ENCODE results near the gene MRPL21. TPM values are rescaled to one million over a fixed set of nuclear protein-coding genes. Genes with fewer than 3 reads are reported as not detected.

The MRPL21 gene
- total RNA-seq, 5 donors from 2014 or later (not counting 1 experiment from before 2014, with no cell fraction given), result 34.0 to 36.9 (median 35.3) TPM

- peak overlapping the region; percentile 36 to 39 for H3K4me3 ChIP-seq (ENCODE audit: control insufficient read depth in 1 of 2, extremely low read depth in 1 of 2, low read length in 1 of 2)
- 3% methylated on average over 57 of the region's 62 CpGs for WGBS (ENCODE audit: insufficient coverage)
- H3K9me3 Mint-ChIP-seq, result no peaks in the 10 kb centered on the region
- H3K36me3 ChIP-seq (ENCODE audit: control insufficient read depth in 2 of 2, extremely low read depth in 1 of 2, insufficient read depth in 1 of 2, low read length in 1 of 2), result no peaks in the 10 kb centered on the region
- peaks cover 19 to 23% of the 10 kb centered on the region in 2 donors for H3K27me3 Mint-ChIP-seq
- ChIA-PET POLR2A (no interaction called here), CTCF (no interaction called here)
- H3K27ac ChIP-seq (ENCODE audit: low read length), result no peak overlapping the region
- H3K27ac Mint-ChIP-seq, result no peak overlapping the region
- ATAC-seq (replicated peaks in 1 of 4) (peak; percentile 61 to 85 (median 72)), DNase-seq (peak in 5 of 35 experiments; percentile 11 to 55 (median 34))
- peak overlapping the region; percentile 54 to 73 (median 64) for H3K4me3 Mint-ChIP-seq
- no peaks in the 10 kb centered on the region for H3K9me3 ChIP-seq
- H3K36me3 Mint-ChIP-seq, result no peaks in the 10 kb centered on the region
- H3K4me1 Mint-ChIP-seq, result peaks cover 0 to 13% (median 2%) of the 10 kb centered on the region in 3 donors
- peaks cover 0 to 50% of the 10 kb centered on the region in 2 experiments for H3K27me3 ChIP-seq (replicated peaks in 1 of 2; ENCODE audit: control insufficient read depth in 2 of 2, extremely low read depth in 1 of 2, insufficient read depth in 2 of 2, low read length in 1 of 2)
- peaks cover 0 to 13% of the 10 kb centered on the region in 2 experiments for H3K4me1 ChIP-seq (ENCODE audit: control insufficient read depth in 1 of 2, extremely low read depth in 1 of 2, insufficient read depth in 2 of 2, low read length in 2 of 2)
Observed at GRCh38 chr11:68855205-68855981, 48.2 kb downstream of the MRPL21 start.

- Mint-ChIP-seq H3K27ac (no peak overlapping the region), H3K4me1 (peaks cover 0 to 13% (median 2%) of the 10 kb centered on the region in 3 donors), H3K9me3 (no peaks in the 10 kb centered on the region), H3K4me3 (peak overlapping the region in 2 of 3 donors; percentile 32 to 73), H3K36me3 (no peaks in the 10 kb centered on the region), H3K27me3 (peaks cover 19 to 23% of the 10 kb centered on the region in 2 donors)
- H3K27me3 ChIP-seq (replicated peaks in 1 of 2; ENCODE audit: control insufficient read depth in 2 of 2, extremely low read depth in 1 of 2, insufficient read depth in 2 of 2, low read length in 1 of 2), result peaks cover 0 to 51% of the 10 kb centered on the region in 2 experiments
- no peak for ATAC-seq (replicated peaks in 1 of 4)
- no peak overlapping the region for H3K27ac ChIP-seq (ENCODE audit: low read length)
- CTCF ChIA-PET, result no interaction called here
- H3K9me3 ChIP-seq, result no peaks in the 10 kb centered on the region
- peak overlapping the region in 1 of 2 donors; percentile 39 for H3K4me3 ChIP-seq (ENCODE audit: control insufficient read depth in 1 of 2, extremely low read depth in 1 of 2, low read length in 1 of 2)
- no peak for DNase-seq
- peaks cover 0 to 13% of the 10 kb centered on the region in 2 experiments for H3K4me1 ChIP-seq (ENCODE audit: control insufficient read depth in 1 of 2, extremely low read depth in 1 of 2, insufficient read depth in 2 of 2, low read length in 2 of 2)
- WGBS (ENCODE audit: insufficient coverage), result 32% methylated on average over 16 of the region's 42 CpGs
- H3K36me3 ChIP-seq (ENCODE audit: control insufficient read depth in 2 of 2, extremely low read depth in 1 of 2, insufficient read depth in 1 of 2, low read length in 1 of 2), result no peaks in the 10 kb centered on the region
- POLR2A ChIA-PET, result no interaction called here
Observed at GRCh38 chr11:68854273-68854958, 49.2 kb downstream of the MRPL21 start.

DNA sequence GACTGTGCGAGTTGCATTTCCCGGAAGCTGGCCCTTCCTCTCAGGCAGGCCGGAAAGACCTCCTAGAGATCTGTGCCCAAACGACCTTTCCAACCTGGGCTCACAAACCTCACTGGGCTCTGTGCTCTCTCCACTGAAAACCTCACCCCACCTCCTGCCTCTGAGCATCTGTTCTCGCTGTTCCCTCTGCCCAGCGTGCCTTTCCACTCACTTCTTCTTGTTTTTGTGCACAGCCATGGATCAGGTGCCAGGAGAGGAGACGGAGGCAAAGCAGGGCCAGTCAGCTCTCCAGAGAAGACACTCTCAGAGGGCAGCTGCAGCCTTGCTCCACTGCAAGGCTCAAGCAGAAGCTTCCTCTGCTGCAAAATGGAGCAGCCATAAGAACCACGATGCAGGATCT, 51.0 kb downstream of the MRPL21 start:
- Mint-ChIP-seq H3K4me1 (peaks cover 0 to 13% (median 2%) of the 10 kb centered on the region in 3 donors), H3K27ac (no peak overlapping the region), H3K27me3 (peaks cover 19 to 26% of the 10 kb centered on the region in 2 donors), H3K9me3 (no peaks in the 10 kb centered on the region), H3K4me3 (no peak overlapping the region), H3K36me3 (no peaks in the 10 kb centered on the region)
- POLR2A ChIA-PET, result no interaction called here
- Histone ChIP-seq H3K27ac (ENCODE audit: low read length) (no peak overlapping the region), H3K27me3 (replicated peaks in 1 of 2; ENCODE audit: control insufficient read depth in 2 of 2, extremely low read depth in 1 of 2, insufficient read depth in 2 of 2, low read length in 1 of 2) (peaks cover 0 to 51% of the 10 kb centered on the region in 2 experiments), H3K36me3 (ENCODE audit: control insufficient read depth in 2 of 2, extremely low read depth in 1 of 2, insufficient read depth in 1 of 2, low read length in 1 of 2) (no peaks in the 10 kb centered on the region), H3K4me3 (ENCODE audit: control insufficient read depth in 1 of 2, extremely low read depth in 1 of 2, low read length in 1 of 2) (no peak overlapping the region), H3K4me1 (ENCODE audit: control insufficient read depth in 1 of 2, extremely low read depth in 1 of 2, insufficient read depth in 2 of 2, low read length in 2 of 2) (peaks cover 0 to 13% of the 10 kb centered on the region in 2 experiments), H3K9me3 (no peaks in the 10 kb centered on the region)
- DNase-seq (no peak), ATAC-seq (replicated peaks in 1 of 4) (no peak)
- 68% methylated on average over 7 of the region's 8 CpGs for WGBS (ENCODE audit: insufficient coverage)
- CTCF ChIA-PET, result no interaction called here

DNA sequence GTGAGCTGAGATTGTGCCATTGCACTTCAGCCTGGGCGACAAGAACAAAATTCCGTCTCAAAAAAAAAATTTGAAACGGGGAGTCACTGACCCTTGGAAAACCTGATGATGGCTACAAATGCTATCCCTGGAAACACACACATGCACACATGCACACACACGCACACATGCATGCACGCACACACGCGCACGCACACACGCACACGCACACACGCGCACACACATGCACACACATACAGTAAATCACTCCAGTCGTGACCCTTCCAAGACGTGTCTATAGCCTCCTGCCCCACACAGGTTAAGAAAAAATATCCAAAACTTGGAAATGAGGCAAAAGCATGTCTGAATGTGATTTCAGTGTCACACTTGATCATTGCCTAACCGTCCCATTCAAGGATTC, 55.2 kb downstream of the MRPL21 start:
- H3K9me3 ChIP-seq, result no peaks in the 10 kb centered on the region
- Mint-ChIP-seq H3K9me3 (no peaks in the 10 kb centered on the region), H3K4me3 (no peak overlapping the region), H3K36me3 (no peaks in the 10 kb centered on the region), H3K27me3 (peaks cover 9 to 13% of the 10 kb centered on the region in 2 donors), H3K27ac (no peak overlapping the region), H3K4me1 (peaks cover 7 to 12% (median 10%) of the 10 kb centered on the region in 3 donors)
- WGBS (ENCODE audit: insufficient coverage), result 78% methylated on average over 12 of the region's 15 CpGs
- CTCF ChIA-PET, result no interaction called here
- H3K36me3 ChIP-seq (ENCODE audit: control insufficient read depth in 2 of 2, extremely low read depth in 1 of 2, insufficient read depth in 1 of 2, low read length in 1 of 2), result no peaks in the 10 kb centered on the region
- no peak overlapping the region for H3K27ac ChIP-seq (ENCODE audit: low read length)
- no peak for DNase-seq
- peaks cover 0 to 27% of the 10 kb centered on the region in 2 experiments for H3K27me3 ChIP-seq (replicated peaks in 1 of 2; ENCODE audit: control insufficient read depth in 2 of 2, extremely low read depth in 1 of 2, insufficient read depth in 2 of 2, low read length in 1 of 2)
- peaks cover 5 to 12% of the 10 kb centered on the region in 2 experiments for H3K4me1 ChIP-seq (ENCODE audit: control insufficient read depth in 1 of 2, extremely low read depth in 1 of 2, insufficient read depth in 2 of 2, low read length in 2 of 2)
- POLR2A ChIA-PET, result no interaction called here
- no peak overlapping the region for H3K4me3 ChIP-seq (ENCODE audit: control insufficient read depth in 1 of 2, extremely low read depth in 1 of 2, low read length in 1 of 2)
- ATAC-seq (replicated peaks in 1 of 4), result no peak

DNA sequence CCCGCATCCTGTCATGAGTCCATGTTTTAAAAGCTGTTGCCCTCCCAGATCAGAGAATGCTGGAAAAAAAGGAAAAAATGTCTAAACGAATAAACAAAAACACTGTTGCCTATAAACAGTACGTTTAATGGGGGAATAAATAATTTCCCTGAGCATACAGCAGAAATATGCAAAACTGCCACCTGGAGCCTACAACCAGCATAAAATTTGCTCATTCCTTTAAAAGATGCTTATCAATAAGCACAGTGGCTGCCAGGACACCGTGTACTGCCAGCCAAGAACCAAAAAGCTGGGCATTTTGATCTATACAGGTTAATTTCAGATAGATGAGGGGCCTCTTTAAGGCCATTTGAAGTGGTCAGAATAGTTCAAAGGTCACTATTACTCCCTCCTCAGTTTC, 56.2 kb downstream of the MRPL21 start:
- Histone ChIP-seq H3K4me3 (ENCODE audit: control insufficient read depth in 1 of 2, extremely low read depth in 1 of 2, low read length in 1 of 2) (no peak overlapping the region), H3K27ac (ENCODE audit: low read length) (no peak overlapping the region), H3K27me3 (replicated peaks in 1 of 2; ENCODE audit: control insufficient read depth in 2 of 2, extremely low read depth in 1 of 2, insufficient read depth in 2 of 2, low read length in 1 of 2) (peaks cover 0 to 19% of the 10 kb centered on the region in 2 experiments), H3K9me3 (no peaks in the 10 kb centered on the region), H3K4me1 (ENCODE audit: control insufficient read depth in 1 of 2, extremely low read depth in 1 of 2, insufficient read depth in 2 of 2, low read length in 2 of 2) (peaks cover 10 to 21% of the 10 kb centered on the region in 2 experiments), H3K36me3 (ENCODE audit: control insufficient read depth in 2 of 2, extremely low read depth in 1 of 2, insufficient read depth in 1 of 2, low read length in 1 of 2) (no peaks in the 10 kb centered on the region)
- peaks cover 0 to 6% of the 10 kb centered on the region in 2 donors for H3K27me3 Mint-ChIP-seq
- DNase-seq (no peak), ATAC-seq (replicated peaks in 1 of 4) (no peak)
- H3K9me3 Mint-ChIP-seq, result no peaks in the 10 kb centered on the region
- 100% methylated on average over 1 of the region's 4 CpGs for WGBS (ENCODE audit: insufficient coverage)
- CTCF ChIA-PET, result no interaction called here
- H3K27ac Mint-ChIP-seq, result no peak overlapping the region
- no peaks in the 10 kb centered on the region for H3K36me3 Mint-ChIP-seq
- POLR2A ChIA-PET, result no interaction called here
- no peak overlapping the region for H3K4me3 Mint-ChIP-seq
- peaks cover 15 to 18% (median 16%) of the 10 kb centered on the region in 3 donors for H3K4me1 Mint-ChIP-seq

- H3K9me3 Mint-ChIP-seq, result no peaks in the 10 kb centered on the region
Observed at GRCh38 chr11:68845351-68846002, 58.2 kb downstream of the MRPL21 start.

More at GRCh38 chr11:68845351-68846002, 58.2 kb downstream of the MRPL21 start:
- H3K4me1 ChIP-seq (ENCODE audit: control insufficient read depth in 1 of 2, extremely low read depth in 1 of 2, insufficient read depth in 2 of 2, low read length in 2 of 2), result peaks cover 17 to 34% of the 10 kb centered on the region in 2 experiments
- no peaks in the 10 kb centered on the region for H3K36me3 ChIP-seq (ENCODE audit: control insufficient read depth in 2 of 2, extremely low read depth in 1 of 2, insufficient read depth in 1 of 2, low read length in 1 of 2)
- ChIA-PET CTCF (interaction anchor here in 1 of 2 donors (0.6 kb wide), 1 partner anchor 673 kb away, joined by 3 read pairs; no protein-coding TSS in a partner anchor), POLR2A (no interaction called here)
- Mint-ChIP-seq H3K27me3 (peaks cover 0 to 6% of the 10 kb centered on the region in 2 donors), H3K4me3 (peak overlapping the region in 1 of 3 donors; percentile 87), H3K36me3 (no peaks in the 10 kb centered on the region), H3K4me1 (peaks cover 19 to 22% (median 21%) of the 10 kb centered on the region in 3 donors), H3K27ac (no peak overlapping the region)
- no peak overlapping the region for H3K4me3 ChIP-seq (ENCODE audit: control insufficient read depth in 1 of 2, extremely low read depth in 1 of 2, low read length in 1 of 2)
- no peak for DNase-seq
- WGBS (ENCODE audit: insufficient coverage), result 87% methylated on average over 17 of the region's 18 CpGs
- H3K27ac ChIP-seq (ENCODE audit: low read length), result no peak overlapping the region
- H3K9me3 ChIP-seq, result no peaks in the 10 kb centered on the region
- ATAC-seq (replicated peaks in 1 of 4), result no peak
- peaks cover 0 to 16% of the 10 kb centered on the region in 2 experiments for H3K27me3 ChIP-seq (replicated peaks in 1 of 2; ENCODE audit: control insufficient read depth in 2 of 2, extremely low read depth in 1 of 2, insufficient read depth in 2 of 2, low read length in 1 of 2)
